DMS153 (cell line): ENCODE measurements around the gene TCF23.
"Not testable (repeated sequence)": the region's sequence is repeated elsewhere in the genome, so short reads cannot be mapped to it uniquely, and the experiment has no call there.

Source experiments
- DNase-seq: peaks from one replicate; lab custom pipeline; 2025; lab: John Stamatoyannopoulos, UW

The TCF23 gene

DNA sequence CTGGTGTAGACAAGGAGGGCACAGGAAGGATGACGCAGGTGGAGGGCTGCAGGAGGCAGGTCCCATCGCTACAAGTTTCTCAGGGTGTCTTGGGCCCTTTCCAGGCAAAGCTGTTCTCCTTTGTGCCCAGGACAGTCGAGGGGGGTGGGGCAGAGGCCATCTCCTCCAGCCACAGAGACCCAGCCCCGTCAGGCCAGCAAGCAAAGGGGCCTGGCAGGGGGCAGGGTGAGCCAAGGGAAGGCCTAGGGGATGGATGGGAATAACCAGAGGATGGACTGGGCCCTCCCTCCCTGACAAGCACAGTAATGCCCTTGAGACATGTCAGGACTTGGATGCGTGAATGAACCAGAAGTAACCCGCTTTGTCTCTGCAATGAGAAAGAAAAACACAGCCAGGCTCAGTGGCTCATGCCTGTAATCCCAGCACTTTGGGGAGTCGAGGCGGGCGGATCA is 6.3 kb downstream of the TCF23 start:
- no peak for DNase-seq

DNA sequence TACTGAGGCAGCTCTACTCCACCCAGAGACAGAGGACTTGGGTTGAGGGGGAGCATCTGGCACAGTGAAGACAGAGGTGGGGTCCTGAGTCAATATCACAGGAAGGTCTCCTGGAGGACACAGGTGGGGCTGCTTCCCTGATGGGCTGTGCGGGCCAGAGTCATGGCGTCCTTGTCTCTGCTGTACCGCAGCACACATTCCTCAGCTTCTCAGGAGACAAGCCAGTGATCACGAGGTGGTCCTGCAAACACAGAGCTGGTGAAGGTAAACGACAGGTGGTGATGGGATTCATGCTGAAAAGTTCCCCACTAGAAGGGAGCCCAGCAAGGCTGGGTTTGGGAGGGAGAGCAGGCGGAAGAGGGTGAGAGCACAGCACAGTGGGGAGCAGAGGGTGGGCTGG is 9.7 kb downstream of the TCF23 start:
- no peak for DNase-seq

DNA sequence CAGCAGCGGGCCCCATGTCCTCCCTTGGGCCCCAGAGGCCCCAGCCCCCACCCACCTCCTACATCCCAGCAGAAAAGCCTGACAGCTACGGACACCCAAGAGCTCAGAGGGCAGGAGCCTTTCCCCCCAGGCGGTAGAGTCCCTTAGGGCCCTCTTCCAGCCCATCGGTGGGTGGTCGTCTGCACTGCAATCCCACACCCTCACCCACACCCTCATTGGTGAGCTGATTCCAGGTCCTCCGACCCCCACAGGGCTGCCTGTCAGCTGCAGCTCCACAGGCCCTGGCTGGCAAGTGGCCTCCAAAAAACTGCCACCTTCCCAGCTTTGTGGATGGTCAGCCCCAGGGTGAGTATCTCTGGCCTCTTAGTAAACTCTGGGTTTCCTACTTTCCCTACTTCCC is 10.5 kb downstream of the TCF23 start:
- DNase-seq, result no peak

GRCh38 chr2:27160191-27160590 is 11.4 kb downstream of the TCF23 start:
- no peak for DNase-seq

GRCh38 chr2:27162151-27163121 is 13.6 kb downstream of the TCF23 start:
- DNase-seq, result no peak

GRCh38 chr2:27164960-27165763 is 16.4 kb downstream of the TCF23 start:
- DNase-seq, result no peak

DNA sequence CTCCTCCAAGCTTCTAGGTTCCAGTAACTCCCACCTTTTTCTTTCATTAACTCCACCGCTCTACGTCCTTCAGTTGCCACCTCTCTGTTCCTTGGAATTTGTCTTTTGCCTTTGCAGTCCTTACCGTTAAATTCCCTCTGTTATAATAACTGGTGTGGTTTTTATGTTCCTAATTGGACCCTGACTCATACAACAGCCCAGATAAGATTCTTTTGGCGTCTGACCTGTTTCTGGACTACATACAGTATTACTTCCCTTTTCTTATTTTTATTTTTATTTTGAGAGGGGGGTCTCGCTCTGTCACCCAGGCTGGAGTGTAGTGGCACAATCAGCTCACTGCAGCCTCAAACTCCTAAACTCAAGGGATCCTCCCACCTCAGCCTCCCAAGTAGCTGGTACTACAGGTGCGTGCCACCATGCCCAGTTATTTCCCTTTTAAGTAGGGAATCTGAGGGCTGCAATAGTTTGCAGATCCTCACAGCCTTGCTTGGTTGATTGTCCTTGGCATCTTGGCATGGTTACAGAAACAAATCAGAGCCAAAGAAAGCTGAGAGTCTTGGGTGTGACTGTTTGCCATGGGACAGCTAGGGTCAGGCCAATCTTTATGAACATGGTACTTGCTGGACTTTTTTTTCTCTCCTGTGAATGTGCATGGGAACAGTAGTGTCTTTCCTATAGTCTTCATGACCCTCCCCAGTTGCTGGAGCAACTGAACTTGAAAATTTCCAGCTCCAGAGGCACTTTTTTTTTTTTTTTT is 22.0 kb downstream of the TCF23 start:
- no peak for DNase-seq

GRCh38 chr2:27171351-27171848 is 22.6 kb downstream of the TCF23 start:
- DNase-seq, result peak; percentile 11

GRCh38 chr2:27174638-27175037 is 25.8 kb downstream of the TCF23 start:
- no peak for DNase-seq

- no peak for DNase-seq
These were observed 26.5 kb downstream of the TCF23 start for GRCh38 chr2:27175330-27175729.

- DNase-seq, result not testable (repeated sequence)
These were observed 27.0 kb downstream of the TCF23 start for GRCh38 chr2:27175781-27176180.

DNA sequence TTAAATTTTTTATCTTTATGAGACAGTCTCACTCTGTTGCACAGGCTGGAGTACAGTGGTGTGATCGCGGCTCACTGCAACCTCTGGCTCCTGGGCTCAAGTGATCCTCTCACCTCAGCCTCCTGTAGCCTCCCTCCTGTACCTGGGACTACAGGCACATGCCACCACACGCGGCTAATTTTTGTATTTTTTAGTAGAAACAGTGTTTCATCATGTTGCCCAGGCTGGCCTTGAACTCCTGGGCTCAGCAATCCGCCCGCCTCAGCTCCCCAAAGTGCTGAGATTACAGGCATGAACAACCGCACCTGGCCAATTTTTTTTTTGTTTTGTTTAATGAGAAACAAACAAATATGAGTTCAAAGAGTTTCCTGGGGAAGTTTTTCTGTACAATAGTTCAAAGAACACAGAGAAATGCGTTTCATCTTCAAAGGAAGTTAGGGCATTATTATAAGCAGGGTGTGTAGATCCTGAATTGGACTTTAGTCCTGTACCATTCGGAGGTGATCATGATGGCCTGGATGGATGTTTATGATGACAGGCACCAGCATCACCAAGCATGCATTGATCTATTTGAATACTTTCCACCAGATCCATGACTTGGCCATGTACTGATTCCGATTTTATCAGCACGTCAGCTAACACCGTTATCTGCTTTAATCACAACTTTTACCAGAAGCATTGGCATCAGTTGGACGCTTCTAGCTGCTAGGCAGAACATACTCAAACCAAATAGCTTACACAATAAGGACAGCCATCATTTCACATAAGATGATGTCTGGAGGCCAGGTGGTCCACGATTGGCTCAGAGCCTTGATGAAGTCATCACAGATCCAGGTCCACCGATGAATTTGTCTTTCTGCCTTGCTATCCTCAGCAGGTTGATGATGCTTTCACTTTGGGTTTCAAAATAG is 28.9 kb downstream of the TCF23 start:
- no peak for DNase-seq

- no peak for DNase-seq
These were observed 29.7 kb downstream of the TCF23 start for GRCh38 chr2:27178469-27178868.

DNA sequence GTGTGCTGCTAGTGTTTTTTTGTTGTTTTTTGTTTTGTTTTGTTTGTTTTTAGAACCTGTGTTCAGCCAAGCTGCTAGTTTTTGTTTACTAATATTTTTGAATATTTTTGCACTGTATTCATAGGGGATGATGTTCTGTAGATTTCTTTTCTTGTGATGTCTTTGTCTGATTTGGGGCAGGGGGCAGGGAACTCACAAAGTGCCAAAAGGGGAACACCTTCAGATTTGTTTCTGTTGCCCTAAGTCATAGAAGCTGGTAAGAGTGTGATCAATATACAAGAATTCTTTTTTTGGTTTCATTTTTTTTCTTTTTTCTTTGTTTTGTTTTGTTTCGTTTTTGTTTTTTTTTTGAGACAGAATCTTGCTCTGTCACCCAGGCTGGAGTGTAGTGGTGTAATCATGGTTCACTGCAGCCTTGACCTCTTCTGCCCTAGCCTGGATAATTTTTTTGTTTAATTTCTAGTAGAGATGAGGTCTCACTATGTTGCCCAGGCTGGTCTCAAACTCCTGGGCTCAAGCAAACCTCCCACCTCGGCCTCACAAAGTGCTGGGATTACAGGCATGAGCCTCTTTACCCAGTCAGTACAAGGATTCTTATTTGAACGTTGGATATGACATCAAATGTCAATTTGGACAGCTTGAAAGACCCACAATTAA is 30.7 kb downstream of the TCF23 start:
- DNase-seq, result no peak

DNA sequence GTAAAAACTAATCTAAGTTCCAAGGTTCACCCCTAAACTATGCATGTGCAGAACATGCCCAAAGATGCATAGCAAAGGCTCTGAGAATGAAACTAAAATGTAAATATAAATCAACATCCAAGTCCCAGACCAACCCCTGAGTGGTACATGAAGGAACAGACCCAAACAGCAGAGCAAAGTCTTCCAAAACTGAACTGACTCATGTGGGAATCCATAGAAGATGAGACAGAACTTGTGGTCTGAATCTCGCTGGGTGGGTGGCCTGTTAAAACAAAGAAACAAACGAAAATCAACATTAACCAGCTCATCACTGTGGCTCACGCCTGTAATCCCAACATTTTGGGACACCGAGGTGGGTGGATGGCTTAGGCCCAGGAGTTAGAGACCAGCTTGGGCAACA is 33.5 kb downstream of the TCF23 start:
- no peak for DNase-seq

GRCh38 chr2:27184115-27184514 is 35.3 kb downstream of the TCF23 start:
- no peak for DNase-seq

GRCh38 chr2:27185331-27186026 is 36.7 kb downstream of the TCF23 start:
- DNase-seq, result no peak

DNA sequence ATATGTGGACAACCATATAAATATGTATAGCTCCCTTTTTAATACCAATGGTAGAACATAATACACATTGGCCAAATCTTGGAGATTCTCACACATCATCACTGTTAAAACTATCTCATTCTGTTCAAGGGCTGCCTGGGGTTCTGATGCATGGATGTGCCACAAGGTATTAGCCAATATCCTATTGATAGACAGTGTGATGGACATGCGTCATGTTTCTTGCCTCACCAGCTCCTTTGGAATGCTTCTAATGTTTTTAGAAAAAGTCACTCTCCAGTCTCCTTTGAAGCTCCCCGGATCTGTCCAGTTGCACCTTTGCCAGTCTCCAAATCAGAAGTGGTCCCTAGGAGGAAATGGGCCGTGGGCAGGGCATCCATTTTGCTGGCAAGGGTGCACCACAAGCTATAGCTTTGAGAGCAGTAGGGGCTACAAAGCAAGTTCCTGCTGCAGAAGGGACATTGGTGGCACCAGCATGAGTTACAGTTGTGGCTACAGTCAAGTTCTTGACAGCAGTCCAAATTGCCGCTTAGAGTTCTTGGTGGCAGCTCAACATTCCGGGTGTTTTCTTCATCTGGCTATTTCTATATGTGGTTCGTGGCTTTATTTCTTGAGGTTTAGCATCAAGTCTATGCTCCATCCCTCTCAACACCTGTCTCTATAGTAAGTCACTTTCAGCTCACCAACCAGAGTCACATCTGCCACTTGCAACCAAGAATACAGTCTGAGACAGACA is 38.0 kb downstream of the TCF23 start:
- DNase-seq, result no peak

- no peak for DNase-seq
These were observed 41.2 kb downstream of the TCF23 start for GRCh38 chr2:27189989-27190388.
